Cortex of kidney (tissue), 1 donor: ENCODE measurements around the gene CHST11.

Experiments used
- DNase-seq: peaks from one replicate; lab custom pipeline; 2025; lab: John Stamatoyannopoulos, UW

CHST11 gene

DNA sequence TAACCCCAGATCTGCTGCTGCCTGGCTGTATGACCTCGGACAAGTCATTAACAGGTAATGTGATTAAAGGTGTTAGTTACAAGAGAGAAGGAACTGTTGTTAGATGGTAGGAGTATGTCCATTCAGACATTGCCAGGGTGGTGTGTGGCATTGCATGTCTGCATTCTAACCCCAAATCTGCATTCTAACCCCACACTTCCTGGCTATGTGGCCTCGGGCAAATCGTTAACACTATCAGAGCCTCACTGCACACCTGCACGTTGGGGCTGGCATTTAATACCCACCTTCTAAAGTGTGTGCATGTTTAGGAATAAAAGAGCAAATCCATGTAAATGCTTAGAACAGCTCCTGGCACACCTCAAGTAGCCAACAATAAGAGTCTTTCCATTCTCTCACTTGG is 46.4 kb downstream of the CHST11 start:
- no peak for DNase-seq

DNA sequence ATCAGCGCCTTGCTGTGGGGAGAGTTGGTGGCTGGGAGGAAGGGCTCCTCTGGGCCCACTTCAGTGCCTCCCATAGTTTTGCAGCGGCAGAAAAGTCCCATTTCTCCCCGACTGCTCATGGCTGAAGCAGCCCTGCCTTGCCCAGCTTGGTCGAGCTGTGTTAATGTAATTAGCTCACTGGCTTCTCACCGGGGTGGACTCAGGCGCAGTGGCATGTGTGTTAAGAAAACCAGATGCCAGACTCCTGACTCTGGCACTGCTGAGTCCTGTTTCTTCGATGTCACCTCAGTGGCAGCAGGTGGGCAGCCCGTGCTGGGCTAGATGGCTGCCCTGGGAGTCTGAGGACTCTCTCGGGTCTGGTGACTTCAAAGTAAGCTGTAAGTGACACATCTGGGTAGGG is 47.4 kb downstream of the CHST11 start:
- no peak for DNase-seq

- DNase-seq = no peak
These were observed 48.5 kb downstream of the CHST11 start for GRCh38 chr12:104505095-104505818.

DNA sequence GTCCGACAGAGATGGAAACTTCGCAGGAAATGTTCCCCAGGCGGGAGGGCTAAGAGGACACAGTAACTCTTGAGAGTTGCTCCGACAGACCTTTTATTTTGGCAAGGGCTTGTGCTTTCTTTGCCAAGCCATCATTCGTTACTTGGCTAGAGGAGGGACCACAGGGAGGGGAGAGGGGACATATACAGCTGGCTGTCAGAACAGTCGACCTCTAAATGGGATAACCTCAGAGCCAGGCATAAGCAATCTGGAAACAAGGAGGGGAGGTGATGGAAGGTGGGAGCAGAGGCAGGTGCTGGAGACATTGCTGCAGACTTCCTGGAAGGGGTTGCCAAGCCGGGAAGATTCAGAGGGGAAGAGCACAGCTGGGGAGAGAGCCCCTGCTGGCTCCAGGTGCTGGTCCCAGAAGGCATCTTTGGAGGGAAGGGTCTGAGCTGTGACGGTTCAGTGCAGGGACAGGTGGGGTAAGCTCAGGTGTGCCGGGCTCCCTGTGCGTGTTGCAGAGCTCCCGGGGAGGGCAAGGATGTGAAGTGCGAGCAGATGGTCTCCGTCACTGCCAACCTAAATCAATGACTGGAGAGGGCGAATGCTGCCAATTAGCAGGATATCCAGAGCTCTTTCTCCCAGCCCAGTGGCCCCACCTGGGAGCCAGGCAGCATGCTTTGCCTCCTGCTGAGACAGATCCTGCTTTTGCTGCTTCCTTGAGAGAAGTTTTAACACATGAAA is 50.1 kb downstream of the CHST11 start:
- no peak for DNase-seq

- no peak for DNase-seq
These were observed 50.9 kb downstream of the CHST11 start for GRCh38 chr12:104507672-104508071.

DNA sequence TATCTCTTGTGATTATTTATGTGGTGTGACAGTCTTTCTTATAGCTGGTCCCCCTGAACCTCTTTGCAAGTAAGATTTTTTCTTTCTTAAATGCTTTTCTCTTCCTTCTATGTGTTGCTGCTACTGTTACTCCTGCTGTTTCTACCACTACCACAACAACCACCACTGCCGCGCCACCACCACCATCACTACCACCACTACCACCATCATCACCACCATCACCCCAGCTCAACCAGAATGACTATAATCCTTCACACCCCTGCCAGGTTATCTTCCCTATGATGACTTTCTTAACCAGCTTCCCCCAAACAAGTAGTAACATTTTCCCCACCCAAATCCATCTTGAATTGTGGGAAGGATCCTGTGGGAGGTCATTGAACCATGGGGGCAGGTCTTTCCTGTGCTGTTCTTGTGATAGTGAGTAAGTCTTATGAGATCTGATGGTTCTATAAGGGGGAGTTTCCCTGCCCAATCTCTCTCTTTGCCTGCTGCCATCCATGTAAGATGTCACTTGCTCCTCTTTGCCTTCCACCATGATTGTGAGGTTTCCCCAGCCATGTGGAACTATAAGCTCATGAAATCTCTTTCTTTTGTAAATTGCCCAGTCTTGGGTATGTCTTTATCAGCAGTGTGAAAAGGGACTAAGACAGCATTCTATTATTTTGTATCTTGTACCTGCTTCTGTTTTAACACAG is 52.2 kb downstream of the CHST11 start:
- no peak for DNase-seq

DNA sequence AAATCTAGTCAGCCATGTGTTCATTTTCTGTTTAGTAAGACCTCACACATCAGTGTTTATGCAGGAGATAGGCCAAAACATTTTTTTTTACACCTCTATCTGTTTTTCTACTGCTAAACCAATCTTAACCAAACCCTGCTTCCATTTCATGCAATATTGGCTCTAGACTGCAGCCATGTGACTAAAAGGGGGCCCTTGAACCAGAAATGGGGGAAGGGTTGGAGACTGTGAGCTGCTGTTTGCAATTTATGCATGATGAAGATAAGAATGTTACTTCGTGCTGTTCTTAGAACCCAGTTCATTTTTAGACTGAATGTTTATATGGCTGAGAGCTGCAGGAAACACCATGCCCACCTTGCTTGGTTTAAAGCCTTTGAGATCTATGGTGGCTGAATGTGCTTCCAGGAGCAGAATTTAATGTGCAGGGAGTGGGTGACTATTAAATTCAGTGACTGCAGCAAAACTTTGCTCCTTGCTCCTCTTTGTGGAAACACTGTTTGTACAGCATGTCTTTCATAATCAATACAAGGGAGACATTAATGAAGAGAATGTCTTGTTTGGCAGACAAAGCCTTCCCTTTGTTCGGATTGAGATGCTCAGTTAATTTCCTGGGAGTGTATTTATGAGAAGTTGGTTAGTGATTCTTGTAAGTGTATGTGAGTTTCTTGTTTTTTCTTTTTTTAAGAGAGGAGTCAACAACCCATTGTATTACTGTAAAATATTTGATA is 53.6 kb downstream of the CHST11 start:
- no peak for DNase-seq

DNA sequence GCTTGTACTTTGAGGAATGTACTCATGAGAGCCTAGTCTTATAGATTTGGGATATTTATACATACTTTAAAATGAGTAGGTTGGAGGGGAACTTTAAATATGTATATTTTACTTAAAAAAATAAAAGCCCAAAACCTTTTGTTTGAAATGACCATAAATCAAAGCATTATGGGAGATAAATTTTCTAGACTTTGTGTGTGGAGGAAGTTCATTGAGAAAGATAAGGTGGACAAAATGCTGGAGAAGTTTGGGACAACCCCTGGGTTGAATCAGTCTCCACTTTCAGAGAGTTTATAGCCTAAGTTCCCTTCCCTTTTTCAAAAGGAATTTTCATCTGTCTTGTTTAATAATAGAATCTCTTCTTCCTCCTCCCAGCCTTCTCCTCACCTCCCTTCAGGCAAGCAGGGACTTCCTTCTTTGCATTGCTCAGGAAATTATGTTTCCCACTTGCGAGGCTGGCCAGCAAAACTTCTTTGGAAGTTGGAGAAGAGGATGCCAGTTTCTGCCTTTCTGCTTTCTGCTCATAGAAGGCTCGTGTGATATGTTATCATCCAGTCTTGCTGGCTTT is 54.2 kb downstream of the CHST11 start:
- no peak for DNase-seq

- no peak for DNase-seq
These were observed 56.9 kb downstream of the CHST11 start for GRCh38 chr12:104513681-104514080.

GRCh38 chr12:104514092-104514810 is 57.5 kb downstream of the CHST11 start:
- DNase-seq = no peak

DNA sequence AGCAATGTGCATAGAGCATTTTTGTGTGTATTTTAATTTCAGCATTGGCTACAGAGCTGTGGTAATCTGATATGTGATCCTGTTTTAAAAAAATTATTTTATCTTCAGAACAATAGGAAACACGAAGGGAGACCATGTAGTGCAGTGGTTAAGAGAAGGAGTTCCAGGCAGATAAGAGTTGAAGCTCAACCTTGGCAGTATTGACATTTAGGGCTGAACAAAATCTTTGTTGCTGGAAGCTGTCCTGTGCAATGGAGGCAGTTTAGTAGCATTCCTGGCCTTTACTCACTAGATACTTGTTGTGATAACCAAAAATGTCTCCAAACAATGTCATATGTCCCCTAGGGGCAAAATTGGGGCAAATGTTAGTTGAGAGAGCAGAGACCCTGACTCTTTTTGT is 59.2 kb downstream of the CHST11 start:
- no peak for DNase-seq

GRCh38 chr12:104516821-104517220 is 60.1 kb downstream of the CHST11 start:
- no peak for DNase-seq

DNA sequence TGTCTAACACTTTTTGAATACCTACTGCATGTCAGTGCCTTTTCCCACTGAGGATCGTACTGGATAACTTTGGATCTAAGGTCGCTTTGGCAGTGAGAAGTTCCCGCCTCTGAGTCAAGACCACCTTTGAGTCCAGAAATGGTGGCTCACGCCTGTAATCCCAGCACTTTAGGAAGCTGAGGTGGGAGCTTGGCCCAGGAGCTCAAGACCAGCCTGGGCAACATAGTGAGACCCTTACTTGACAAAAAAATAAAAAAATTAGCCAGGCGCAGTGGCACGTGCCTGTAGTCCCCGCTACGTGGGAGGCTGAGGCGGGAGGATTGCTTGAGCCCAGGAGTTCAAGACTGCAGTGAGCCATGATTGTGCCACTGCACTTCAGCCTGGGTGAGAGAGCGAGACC is 61.1 kb downstream of the CHST11 start:
- DNase-seq = no peak

- no peak for DNase-seq
These were observed 62.7 kb downstream of the CHST11 start for GRCh38 chr12:104519190-104520019.

DNA sequence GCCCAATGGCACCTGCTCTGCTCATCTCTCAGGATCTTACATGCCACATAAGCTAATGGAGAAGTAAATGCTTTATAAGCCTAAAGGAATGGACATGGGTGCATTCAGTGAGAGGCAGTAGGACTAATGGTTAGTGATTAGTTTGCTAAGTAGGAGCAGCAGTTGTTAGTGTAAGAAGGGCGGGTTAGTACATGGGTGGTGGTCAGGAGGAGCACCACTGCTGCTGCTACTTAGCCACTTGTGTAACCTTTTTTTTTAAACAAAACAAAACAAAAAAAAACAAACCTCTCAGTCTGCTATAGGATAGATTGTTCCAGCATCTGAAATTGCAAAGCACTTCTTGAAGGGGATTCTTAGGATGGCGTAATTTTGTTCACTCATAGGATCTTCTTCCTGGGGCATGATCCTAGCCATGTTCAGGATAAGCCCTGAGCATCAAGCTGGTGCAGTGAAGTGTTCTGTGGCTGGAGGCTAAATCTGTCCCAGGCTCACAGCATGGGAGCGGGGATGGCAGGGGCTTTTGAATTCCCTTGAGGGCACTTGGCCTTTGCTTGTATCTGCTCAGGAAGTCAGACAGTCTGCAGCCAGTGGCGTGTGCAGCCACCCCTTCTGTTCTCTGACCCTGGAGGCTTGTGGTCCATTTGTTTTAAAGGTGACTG is 63.6 kb downstream of the CHST11 start:
- DNase-seq = no peak

GRCh38 chr12:104521731-104522130 is 65.0 kb downstream of the CHST11 start:
- no peak for DNase-seq

- no peak for DNase-seq
These were observed 66.4 kb downstream of the CHST11 start for GRCh38 chr12:104522985-104523722.

- no peak for DNase-seq
These were observed 67.5 kb downstream of the CHST11 start for GRCh38 chr12:104524034-104524832.
